HG03095 (cell line): Measurements from ENCODE around the gene COQ8B.
"Not testable (repeated sequence)": the region's sequence is repeated elsewhere in the genome, so short reads cannot be mapped to it uniquely, and the experiment has no call there.

Source experiments
- ATAC-seq: cut with Tn5 transposase; IDR thresholded peaks from one replicate; pipeline ENCODE4 v1.9.1; 2021; ENCODE audit warnings: moderate library complexity; ENCODE audit not compliant: unreplicated experiment

COQ8B gene

DNA sequence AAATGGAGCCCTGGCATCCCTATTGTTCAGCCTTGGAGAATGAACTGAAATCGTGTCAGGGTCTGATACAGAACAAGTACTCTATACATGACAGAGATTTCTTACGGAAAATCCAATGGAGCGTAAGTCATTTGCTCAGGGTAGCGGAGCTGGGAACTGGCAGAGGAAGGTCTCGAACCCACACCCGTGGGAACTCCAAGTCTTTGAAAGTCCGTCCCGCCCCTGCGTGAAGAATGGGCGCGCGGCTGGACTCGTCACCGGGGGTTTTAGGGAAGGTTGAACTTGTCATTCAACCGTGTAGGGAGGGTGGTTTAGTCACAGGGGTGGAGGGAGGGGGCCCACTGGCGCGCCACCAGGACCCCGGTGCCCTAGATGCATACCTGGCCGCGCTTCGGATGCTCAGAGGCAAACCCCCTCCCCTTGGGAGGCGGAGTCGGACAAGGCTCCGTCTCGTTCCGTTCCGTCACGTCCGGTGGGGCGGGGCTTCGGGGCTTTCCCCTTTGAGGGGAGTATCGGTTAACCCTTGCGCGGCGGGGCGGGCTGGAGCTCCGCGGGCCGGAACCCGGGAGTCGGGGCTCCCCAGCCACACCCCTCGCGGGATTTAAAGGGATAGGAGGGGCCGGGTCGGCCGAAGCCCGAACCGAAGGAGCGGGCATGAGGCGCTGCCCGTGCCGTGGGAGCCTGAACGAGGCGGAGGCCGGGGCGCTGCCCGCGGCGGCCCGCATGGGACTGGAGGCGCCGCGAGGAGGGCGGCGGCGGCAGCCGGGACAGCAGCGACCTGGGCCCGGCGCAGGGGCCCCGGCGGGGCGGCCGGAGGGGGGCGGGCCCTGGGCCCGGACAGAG, at the start of gene COQ8B, which contains the start of gene ITPKC:
TSS of gene COQ8B (minus strand) at position 405 of the 843 bp plus-strand sequence. CDS start 2,254 bp downstream, outside the sequence.
TSS of gene ITPKC (plus strand) at position 631 of the 843 bp plus-strand sequence. CDS start at position 655, 24 bp downstream.
- peak; percentile 56 for ATAC-seq

DNA sequence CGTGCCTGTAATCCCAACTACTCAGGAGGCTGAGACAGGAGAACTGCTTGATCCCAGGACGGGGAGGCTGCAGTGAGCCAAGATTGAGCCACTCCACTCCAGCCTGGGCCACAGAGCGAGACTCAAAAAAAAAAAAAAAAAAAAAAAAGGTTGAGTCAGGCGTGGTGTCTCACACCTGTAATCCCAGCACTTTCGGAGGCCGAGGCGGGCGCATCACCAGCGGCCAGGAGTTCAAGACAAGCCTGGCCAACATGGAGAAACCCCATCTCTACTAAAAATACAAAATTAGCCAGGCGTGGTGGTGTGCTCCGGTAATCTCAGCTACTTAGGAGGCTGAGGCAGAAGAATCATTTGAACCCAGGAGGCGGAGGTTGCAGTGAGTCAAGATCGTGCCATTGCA, 49.7 kb upstream of the COQ8B start:
- not testable (repeated sequence) for ATAC-seq

DNA sequence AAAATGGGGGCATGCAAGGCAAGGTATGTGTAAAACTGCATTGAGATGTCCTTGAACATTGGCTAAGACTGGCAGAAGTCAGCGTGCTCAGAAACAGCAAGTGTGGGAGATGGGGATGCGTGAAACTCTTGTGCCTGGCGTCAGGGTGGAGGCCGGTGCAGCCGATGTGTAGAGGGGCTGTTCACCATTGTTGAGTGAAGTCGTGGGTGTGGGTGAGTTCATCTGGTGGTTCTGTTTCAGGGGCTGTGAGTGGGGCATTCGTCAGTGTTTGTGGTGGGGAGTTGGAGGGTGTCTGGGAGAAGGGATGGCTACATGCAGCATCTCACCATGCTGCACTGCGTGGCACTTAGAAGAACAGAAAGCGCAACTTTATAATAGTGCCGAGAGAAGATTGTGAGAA, 47.3 kb upstream of the COQ8B start:
- ATAC-seq = no peak

DNA sequence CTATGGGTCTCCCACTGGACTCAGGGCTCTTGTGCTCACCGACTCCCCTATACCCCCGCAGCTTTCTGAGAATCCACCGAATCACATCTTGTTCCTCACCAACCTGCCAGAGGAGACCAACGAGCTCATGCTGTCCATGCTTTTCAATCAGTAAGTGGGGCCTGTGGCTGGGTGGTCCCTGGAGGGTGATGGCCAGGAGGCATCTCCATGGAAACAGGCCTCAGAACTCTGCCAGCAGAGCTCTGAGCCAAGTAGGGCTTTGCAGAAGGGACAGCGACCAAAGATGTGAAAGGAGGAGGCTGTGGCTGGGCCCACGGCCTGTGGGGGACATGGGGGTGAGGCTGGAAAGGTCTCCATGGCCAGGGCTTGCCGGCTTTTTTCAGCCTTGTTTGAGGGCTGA, 46.8 kb upstream of the COQ8B start:
- no peak for ATAC-seq

DNA sequence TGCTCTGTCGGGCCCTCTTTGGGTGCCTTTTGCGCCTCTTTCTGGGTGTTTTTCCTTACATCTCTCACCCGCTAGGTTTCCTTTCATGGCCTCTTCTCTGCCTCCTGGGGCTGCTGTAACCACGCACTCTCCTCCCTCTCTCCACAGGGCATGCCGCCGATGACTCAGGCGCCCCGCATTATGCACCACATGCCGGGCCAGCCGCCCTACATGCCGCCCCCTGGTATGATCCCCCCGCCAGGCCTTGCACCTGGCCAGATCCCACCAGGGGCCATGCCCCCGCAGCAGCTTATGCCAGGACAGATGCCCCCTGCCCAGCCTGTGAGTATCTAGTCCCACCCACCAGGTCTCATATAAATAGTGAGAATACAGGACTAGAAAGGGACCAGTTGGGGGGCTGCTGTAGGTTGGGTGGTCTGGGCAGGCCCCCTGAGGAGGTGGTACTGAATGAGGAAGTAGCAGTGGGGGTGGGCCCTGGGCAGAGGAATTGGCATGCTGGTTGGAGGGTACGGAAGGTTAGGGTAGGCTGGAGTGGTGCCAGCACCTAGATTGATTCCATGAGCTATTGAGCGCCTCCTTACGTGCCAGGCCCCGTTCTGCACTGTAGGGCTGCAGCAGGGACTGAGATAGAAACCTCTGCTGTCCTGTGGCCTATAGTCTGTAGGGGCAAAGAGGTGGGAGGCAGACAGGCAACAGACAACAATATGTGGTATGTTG, 46.2 kb upstream of the COQ8B start:
- ATAC-seq = no peak

DNA sequence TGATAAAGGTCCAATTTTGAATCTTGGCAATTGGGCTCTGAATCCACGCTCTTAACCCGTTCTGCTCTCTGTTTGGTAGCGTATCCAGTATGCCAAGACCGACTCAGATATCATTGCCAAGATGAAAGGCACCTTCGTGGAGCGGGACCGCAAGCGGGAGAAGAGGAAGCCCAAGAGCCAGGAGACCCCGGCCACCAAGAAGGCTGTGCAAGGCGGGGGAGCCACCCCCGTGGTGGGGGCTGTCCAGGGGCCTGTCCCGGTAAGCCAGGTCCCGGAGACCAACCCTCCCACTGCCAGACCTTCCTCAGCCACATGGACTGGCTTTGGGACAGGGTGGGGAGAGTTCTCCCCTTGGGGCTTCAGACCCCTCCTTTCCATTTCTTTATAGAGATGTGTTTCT, 42.7 kb upstream of the COQ8B start:
- no peak for ATAC-seq

DNA sequence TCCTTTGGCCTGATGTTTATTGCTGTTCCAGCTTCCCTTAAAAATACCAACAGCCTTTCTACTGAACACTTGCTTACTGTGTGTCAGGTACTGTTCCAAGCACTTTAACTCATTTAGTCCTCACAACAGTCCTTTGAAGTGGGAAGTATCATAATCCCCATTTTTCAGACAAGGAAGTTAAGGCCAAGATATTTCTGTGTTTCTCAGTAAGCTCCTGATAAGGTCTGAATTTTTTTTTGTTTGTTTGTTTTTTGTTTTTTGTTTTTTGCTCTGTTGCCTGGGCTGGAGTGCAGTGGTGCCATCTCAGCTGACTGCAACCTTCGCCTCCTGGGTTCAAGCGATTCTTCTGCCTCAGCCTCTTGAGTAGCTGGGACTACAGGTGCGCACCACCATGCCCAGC, 41.8 kb upstream of the COQ8B start:
- ATAC-seq = no peak

DNA sequence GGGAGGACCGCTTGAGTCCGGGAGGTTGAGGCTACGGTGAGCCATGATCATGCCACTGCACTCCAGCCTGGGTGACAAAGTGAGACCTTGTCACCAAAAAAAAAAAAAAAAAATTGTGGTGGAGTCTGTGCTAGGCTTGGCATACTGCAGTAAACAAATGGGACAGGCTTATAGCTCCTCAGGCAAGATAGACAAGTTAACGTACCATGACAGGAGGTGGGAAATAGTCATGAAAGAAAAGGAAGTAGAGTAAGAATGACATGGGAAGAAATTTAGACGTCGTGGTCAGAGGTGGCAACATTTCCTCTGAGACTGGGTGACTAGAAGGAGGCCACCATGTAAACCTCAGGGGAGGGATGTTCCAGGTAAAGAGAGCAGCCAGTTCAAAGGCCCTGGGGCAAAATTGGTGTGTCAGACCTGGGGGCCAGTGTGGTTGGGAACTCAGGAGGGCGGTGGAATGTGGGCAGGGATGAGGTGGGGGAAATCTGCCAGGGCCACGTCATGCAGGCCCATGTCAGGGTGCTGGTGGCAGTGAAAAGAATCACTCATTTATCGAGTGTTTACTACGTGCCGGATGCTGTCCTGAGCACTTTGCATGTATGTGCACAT, 39.9 kb upstream of the COQ8B start:
- no peak for ATAC-seq

DNA sequence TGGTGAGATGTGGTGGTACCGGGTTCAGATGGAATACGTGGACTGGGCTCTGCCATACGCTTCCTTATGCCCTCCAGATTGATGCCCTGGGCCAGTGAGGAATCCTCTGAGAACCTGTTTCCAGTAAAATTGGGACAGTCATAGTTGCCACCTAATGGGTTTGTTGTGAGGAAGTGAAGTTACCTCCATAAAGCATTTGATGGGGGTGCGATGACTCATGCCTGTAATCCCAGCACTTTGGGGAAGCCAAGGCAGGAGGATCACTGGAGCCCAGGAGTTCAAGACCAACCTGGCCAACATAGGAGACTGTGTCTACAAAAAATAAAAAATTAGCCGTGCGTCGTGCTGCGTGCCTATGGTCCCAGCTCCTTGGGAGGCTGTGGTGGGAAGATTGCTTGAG, 39.1 kb upstream of the COQ8B start:
- ATAC-seq = no peak

DNA sequence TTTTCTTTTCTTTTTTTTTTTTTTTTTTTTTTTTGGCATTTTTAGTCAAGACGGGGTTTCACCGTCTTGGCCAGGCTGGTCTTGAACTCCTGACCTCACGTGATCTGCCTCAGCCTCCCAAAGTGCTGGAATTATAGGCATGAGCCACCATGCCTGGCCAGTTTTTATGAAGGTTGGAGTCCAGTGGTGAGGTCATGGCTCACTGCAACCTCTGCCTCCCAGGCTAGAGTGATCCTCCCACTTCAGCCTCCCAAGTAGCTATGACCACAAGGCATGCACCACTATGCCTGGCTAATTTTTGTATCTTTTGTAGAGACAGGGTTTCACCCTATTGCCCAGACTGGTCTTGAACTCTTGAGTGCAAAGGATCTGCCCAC, 38.5 kb upstream of the COQ8B start:
- ATAC-seq = no peak

DNA sequence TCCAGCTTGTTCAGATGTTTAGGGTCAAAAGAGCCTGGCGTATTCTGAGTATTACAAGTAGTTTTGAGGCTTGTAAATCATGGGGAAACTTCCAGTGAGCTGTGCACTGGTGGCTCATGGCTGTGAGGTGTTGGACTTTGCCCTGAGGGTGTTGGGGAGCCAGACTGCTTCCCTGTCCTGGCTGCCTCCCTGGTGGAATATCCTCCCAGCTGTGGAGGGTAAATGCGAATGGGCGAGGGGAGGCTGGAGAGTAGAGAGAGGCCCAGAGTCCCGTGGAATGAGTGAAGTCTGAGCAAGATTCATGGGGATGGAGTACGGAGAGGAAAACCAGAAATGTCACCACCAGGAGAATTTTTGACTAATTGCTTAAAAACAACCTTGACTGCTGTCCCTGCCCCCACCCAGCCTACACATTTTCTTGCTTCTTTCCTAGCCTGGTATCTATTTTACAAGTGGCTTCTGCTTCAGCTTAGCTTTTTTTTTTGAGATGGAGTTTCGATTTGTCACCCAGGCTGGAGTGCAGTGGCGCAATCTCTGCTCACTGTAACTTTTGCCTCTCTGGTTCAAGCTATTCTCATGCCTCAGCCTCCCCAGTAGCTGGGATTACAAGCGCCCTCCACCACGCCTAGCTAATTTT, 38.0 kb upstream of the COQ8B start:
- no peak for ATAC-seq

DNA sequence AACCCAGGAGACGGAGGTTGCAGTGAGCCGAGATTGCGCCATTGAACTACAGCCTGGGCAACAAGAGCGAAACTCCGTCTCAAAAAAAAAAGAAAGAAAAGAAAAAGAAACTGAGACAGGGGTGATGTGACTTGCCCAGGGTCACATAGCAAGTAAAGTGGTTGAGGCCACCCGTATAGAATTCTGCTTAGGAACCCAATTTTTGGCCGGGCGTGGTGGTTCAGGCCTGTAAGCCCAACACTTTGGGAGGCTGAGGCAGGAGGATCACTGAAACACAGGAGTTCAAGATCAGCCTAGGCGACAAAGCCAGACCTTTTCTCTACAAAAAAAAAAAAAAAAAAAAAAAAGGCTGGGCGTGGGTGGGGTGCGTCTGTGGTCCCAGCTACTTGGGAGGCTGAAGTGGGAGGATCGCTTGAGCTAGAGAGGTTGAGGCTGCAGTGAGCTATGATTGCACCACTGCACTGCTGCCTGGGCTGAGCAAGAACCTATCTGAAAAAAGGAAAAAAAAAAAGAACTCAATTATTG, 35.6 kb upstream of the COQ8B start:
- no peak for ATAC-seq

DNA sequence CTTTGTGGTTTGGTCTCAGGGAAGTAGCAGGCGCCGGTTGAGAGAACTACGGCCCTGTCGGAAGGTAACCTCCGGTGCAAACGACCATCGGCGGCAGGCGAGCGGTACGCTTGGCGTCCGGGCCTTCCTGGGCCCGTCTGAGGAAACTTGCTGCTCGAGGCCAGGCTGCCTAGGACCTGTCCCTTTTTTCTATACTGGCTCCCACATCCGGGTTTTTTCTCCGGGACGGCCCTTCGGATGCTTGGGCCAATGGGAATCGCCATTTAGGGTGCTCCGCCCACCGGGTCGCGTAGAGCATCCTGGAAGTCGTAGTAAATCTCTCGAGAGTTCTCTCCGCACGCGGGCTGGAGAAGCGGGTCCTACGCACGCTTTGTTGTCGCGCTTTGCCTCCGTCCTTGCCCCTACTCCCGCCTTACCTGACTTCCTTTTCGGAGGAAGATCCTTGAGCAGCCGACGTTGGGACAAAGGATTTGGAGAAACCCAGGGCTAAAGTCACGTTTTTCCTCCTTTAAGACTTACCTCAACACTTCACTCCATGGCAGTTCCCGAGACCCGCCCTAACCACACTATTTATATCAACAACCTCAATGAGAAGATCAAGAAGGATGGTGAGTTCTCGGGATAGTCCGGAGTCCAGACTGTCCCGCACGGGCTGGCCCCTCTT, 34.3 kb upstream of the COQ8B start, which contains the start of gene SNRPA:
TSS of gene SNRPA (plus strand) at position 330 of the 664 bp plus-strand sequence. CDS start at position 536, 206 bp downstream.
- peak; percentile 47 for ATAC-seq

DNA sequence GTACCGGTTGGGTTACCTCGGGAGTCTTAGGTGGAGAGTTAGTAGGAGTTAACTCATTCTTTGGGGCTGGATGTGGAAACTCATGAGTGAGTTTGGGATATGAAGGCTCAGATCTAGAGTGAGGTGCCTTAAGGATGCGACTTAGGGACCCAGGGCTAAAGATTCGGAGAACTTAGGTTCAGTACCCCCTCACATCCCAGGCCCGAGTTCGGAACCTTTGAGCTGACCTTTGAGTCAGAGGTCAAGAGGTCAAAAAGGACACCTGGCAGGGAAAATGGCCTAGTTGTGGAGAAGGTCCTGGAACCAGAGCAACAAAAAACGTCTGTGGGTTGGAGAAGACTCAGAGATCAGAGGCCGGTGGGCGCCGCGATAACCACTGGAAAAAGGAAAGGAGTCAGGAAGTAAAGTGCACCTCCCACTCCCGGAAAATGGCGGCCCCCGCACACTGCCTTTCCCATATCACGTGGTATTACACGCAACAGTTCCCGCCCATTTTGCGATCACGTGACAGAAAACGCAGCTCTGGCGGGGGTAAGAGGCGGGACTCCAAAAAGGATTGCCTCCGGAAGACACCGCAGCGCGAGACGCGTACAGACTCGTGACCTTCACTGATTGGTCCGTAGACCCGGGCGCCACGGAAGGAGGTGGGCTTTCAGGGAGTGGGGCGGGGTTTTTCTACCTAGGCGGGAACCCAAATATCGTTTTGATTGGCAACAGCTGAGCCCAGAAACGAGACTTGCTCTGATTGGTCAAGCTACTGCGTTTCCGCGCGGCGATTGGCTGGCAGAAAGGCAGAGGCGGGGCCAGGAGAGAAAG, 33.6 kb upstream of the COQ8B start, which contains the start of gene ACTMAP:
TSS of gene ACTMAP (minus strand) at position 420 of the 816 bp plus-strand sequence. CDS start 674 bp downstream, outside the sequence.
- ATAC-seq = peak; percentile 77

DNA sequence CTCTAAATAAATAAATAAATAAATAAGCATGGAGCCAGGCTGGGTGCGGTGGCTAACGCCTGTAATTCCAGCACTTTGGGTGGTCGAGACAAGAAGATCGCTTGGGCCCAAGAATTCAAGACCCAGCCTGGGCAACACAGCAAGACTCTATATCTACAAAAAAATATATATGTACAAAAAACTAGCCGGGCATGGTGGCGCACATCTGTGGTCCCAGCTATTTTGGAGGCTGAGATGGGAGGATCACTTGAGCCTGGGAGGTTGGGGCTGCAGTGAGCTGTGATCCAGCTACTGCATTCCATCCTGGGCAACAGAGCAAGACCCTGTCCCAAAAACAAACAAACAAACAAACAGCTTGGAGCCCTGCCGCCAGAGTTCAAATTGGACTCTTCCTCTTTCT, 30.9 kb upstream of the COQ8B start:
- ATAC-seq = no peak

DNA sequence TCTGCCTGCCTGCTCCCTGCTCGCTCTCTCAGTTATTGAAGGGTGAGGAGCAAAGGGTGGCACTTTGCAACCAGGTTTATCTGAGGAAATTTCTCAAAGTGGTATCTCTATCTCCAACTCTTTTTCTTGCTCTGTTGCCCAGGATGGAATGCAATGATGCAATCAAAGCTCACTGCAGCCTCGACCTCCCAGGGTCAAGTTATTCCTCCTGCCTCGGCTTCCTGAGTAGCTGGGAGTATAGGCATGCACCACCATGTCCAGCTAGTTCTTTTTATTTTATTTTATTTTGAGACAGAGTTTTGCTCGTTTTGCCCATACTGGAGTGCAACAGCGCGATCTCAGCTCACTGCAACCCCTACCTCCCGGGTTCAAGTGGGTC, 28.7 kb upstream of the COQ8B start:
- ATAC-seq = no peak

DNA sequence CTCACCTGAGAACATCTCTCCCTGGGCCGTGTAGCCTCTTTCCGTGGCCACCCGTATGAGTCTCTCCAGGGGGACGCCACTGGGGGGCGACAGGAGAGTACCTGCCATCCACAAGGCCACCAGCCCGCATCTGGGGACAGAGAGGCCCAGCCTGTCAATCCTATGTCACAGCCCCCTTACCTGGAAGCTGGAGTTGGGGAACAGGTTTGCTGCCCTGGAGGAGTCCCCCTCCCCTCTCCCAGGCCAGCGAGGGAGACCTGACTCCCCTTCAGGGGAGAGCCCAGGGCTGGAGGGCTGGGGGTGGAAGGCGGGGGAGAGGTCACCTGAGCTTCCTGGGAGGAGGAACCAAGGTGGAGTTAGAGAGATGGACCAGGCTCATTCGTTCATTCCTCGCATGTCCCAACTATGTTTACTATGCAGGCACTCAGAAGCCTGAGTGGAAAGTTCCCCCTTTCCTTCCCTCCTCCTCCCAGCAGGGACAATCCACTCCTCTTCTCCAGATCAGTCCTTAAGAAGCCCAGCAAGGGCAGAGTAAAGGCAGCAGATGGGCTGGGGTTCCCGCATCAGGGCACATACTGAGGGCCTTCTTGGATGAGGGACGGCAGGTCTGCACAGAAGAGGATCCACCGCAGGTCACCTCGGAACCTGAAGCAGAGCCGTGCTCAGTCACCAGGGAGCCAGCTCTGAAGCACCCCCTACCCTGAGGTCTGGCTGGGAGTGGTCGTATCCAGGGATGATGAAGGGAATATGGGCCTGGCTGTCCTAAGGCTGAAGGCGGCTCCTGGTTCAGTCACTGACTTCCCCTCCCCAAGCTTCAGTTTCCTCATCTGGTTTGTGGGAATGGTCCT, 28.1 kb upstream of the COQ8B start:
- no peak for ATAC-seq

DNA sequence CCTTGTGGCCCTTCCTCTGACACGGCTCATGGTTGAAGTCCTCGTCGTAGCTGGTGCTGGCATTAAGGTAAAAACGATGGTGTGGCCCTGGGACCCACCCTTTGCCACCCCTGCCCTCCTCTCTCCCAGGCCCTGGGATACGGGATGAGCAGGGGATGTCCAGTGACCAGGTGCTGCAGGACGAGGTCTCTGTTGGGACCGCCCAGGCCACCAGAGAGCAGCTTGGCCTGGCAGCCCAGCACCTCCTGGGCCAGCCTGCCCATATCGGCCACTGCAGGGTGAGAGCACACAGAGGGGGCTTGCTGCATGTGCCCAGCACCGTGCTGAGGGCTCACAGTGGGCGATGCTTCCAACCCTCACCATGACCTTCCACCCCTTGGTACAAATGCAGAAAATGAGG, 27.2 kb upstream of the COQ8B start:
- no peak for ATAC-seq

DNA sequence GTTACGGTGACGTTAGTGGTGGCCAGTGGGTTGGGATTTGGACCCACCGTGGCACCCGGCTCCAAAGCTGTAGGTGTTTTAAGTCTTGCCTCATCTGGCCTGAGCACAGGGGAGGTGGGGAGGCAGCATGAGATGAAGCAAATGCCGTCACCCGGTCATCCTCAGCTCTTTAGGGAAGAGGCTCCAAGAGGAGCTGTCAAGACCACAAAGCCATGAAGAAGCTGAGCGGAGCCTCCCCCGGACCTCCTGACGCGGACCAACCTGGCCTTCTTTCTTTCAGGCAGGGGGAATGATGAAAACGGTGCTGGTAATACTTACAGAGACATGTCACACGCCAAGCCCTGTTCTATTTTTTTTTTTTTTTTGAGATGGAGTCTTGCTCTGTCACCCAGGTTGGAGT, 26.2 kb upstream of the COQ8B start:
- ATAC-seq = no peak
